Upper lobe of right lung (tissue), 1 donor: Measurements from ENCODE around the gene CHRNB2. TPM values are rescaled to one million over a fixed set of nuclear protein-coding genes. Genes with fewer than 3 reads are reported as not detected.

Experiments
- ATAC-seq: fragments of 200-7000 bp; cut with Tn5 transposase; one replicate; pipeline ENCODE4 v1.9.1; 2020; ENCODE audit warnings: mild to moderate bottlenecking, moderate library complexity
- DNase-seq: peaks from one replicate; pipeline ENCODE4 v3.0.0-alpha.2; 2020
- H3K27ac ChIP-seq: fragments of 200-600 bp; one replicate; pipeline ENCODE4 v1.8.0; 2022
- H3K27me3 ChIP-seq: fragments of 200-600 bp; one replicate; pipeline ENCODE4 v1.8.0; 2022; ENCODE audit warnings: mild to moderate bottlenecking
- H3K36me3 ChIP-seq: fragments of 200-600 bp; one replicate; pipeline ENCODE4 v1.8.0; 2022
- H3K4me1 ChIP-seq: fragments of 200-600 bp; one replicate; pipeline ENCODE4 v1.8.0; 2022
- H3K4me3 ChIP-seq: fragments of 200-600 bp; one replicate; pipeline ENCODE4 v1.8.0; 2022; ENCODE audit warnings: mild to moderate bottlenecking
- H3K9me3 ChIP-seq: fragments of 200-600 bp; one replicate; pipeline ENCODE4 v1.8.0; 2022
- intact Hi-C: fragments of 100-400 bp; cut with DNase I; formaldehyde crosslinking; loops from one replicate; pipeline ENCODE4 v1.11.0; 2022
- total RNA-seq: library from RNA; stranded (reverse); fragmentation: NEBNext Ultra II Directional; extraction: Animal tissue kit (Norgen Biotek cat#: 25700); gene quantifications from one replicate; pipeline ENCODE4 v1.2.1, GENCODE V29; 2021
- TF ChIP-seq, protein P1 (sequence below): fragments of 200-600 bp; IDR thresholded peaks from one replicate; pipeline ENCODE4 v1.8.0; 2022; ENCODE audit warnings: antibody characterized with exemption
- donor health status: DM: no; HTN: yes; CAD: no; lungs with severe emphysema.

The CHRNB2 gene
- total RNA-seq, 1 donor from 2014 or later = not detected

DNA sequence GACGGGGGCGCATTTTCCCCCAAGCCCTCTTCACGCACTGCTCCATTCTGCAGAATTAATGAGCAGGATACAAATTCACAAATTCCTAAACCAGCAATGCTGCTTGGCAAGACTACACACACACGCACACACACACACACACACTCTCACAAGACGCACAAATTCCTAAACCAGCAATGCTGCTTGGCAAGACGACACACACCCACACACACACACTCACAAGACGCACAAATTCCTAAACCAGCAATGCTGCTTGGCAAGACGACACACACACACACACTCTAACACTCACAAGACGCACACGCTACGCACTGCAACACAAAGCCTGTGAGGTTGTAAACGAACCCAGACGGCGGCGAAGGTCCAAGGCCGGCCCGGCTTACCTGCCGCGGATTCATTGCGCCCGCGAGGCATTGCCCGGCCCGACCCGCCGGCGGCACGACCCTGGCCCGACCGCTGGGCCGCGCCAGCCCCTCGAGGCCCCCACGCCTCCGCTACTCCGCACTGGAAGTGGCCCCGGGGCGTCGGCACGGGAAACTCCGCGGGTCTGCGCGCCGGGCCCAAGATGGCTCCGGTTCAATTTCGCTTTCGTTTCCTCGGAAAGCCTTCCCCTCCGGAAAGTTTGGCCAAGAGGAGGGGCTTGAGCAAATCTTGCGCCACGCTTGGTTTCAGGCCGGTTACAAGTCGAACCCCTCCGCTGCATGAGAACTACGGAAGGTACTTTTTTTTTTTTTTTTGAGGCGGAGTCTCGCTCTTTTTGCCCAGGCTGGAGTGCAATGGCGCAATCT is 40.2 kb downstream of the CHRNB2 start, which contains the start of gene ADAR:
ADAR (minus strand) TSS at position 578 of the 788 bp plus-strand sequence; CDS start at position 398, 180 bp downstream.
- Histone ChIP-seq H3K4me1 (peaks cover 48% of the 10 kb centered on the region), H3K9me3 (no peaks in the 10 kb centered on the region), H3K27ac (peak within 1 kb of the TSS; percentile 98), H3K4me3 (peak within 1 kb of the TSS; percentile 94), H3K27me3 (no peaks in the 10 kb centered on the region), H3K36me3 (peaks cover 3% of the 10 kb centered on the region)
- DNase-seq (peak; percentile 93), ATAC-seq (peak; percentile 94)
- TF ChIP-seq, protein P1, sequence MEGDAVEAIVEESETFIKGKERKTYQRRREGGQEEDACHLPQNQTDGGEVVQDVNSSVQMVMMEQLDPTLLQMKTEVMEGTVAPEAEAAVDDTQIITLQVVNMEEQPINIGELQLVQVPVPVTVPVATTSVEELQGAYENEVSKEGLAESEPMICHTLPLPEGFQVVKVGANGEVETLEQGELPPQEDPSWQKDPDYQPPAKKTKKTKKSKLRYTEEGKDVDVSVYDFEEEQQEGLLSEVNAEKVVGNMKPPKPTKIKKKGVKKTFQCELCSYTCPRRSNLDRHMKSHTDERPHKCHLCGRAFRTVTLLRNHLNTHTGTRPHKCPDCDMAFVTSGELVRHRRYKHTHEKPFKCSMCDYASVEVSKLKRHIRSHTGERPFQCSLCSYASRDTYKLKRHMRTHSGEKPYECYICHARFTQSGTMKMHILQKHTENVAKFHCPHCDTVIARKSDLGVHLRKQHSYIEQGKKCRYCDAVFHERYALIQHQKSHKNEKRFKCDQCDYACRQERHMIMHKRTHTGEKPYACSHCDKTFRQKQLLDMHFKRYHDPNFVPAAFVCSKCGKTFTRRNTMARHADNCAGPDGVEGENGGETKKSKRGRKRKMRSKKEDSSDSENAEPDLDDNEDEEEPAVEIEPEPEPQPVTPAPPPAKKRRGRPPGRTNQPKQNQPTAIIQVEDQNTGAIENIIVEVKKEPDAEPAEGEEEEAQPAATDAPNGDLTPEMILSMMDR = no peak
- intact Hi-C loops = no loop called here

DNA sequence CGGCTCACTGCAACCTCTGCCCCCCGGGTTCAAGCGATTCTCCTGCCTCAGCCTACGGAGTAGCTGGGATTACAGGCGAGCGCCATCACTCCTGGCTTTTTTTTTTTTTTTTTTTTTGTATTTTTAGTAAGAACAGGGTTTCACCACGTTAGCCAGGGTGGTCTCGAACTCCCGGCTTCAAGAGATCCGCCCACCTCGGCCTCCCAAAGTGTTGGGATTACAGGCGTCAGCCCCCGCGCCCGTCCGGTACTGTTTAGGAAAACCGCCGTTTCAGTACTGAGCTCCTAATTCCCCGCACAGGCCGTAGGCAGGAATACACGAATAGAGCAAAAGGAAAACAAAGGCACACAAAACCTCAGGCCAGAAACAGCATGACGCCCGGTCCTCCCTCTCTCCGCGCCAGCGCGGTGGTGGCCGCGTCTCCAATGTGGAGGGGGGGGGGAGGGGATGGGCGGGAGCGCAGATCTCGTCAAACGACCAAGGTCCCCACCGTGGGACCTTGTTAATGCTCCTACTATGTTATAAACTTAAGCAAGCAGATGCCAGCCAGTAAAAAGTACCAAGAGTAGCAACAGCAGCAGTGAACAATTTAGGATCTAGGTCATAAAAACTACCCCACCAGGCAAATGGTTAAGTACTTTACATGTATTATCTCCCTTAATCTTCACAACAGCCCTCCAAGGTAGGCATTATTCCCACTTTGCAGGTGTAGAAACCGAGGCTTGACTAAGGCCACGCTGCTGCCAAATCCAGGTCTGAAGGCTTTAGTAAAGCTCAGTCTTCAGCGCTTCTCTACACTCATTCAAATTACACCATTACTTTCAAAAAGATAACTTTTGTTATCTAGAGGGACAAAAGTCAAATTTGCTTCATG is 41.1 kb downstream of the CHRNB2 start:
- no peaks in the 10 kb centered on the region for H3K9me3 ChIP-seq
- H3K27me3 ChIP-seq = no peaks in the 10 kb centered on the region
- intact Hi-C loops = no loop called here
- H3K4me1 ChIP-seq = peaks cover 40% of the 10 kb centered on the region
- no peak for DNase-seq
- ATAC-seq = peak; percentile 49
- H3K36me3 ChIP-seq = no peaks in the 10 kb centered on the region
- H3K4me3 ChIP-seq = peak overlapping the region; percentile 94
- H3K27ac ChIP-seq = peak overlapping the region; percentile 98
- TF ChIP-seq, protein P1 = no peak

DNA sequence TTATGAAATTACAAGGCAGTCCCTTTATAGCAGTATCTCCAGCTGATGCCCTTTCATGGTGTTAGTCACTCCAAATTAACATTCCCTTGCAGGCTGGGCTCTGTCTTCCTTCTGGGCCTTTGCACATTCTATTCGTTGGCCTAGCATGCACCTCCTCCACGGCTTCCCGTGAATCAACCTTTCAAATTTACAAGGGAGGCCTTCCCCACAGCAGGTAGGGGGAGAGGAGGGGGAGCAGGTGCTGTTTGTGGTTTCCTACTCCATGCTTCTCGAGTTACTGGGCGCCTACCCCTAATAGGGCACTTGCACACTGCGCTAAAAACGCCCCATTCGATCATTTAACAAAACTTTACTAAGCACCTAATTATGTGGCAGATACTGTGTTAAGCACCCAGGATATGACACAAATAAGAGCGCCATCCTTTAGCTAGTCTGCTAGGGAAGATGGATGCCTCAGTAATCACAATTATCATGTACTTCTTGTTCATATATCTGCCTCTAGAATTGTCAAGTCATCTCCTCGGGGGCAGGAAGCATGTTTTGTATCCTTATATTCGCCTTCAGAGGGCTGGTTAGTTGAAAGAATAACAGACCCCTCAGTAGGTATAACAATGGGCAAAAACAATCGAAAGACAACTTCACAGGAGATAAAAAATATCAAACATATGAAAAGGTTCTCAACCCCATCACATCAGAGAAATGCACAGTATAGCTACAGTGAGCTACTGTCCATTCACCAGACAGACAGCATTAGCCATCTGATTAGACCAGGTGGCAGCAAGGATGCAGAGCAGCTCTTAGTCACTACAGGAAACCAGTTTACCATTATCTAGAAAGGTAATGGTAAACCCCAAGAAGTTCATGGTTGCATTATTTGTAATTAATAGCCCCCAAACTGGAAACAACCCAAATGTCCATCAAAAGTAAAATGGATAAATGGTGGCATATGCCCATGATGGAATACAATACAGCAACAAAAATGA is 42.1 kb downstream of the CHRNB2 start:
- no peaks in the 10 kb centered on the region for H3K36me3 ChIP-seq
- TF ChIP-seq, protein P1 = no peak
- H3K4me3 ChIP-seq = no peak overlapping the region
- H3K27me3 ChIP-seq = no peaks in the 10 kb centered on the region
- intact Hi-C loops = no loop called here
- H3K9me3 ChIP-seq = no peaks in the 10 kb centered on the region
- peaks cover 31% of the 10 kb centered on the region for H3K4me1 ChIP-seq
- ATAC-seq (no peak), DNase-seq (no peak)
- peak overlapping the region; percentile 98 for H3K27ac ChIP-seq

DNA sequence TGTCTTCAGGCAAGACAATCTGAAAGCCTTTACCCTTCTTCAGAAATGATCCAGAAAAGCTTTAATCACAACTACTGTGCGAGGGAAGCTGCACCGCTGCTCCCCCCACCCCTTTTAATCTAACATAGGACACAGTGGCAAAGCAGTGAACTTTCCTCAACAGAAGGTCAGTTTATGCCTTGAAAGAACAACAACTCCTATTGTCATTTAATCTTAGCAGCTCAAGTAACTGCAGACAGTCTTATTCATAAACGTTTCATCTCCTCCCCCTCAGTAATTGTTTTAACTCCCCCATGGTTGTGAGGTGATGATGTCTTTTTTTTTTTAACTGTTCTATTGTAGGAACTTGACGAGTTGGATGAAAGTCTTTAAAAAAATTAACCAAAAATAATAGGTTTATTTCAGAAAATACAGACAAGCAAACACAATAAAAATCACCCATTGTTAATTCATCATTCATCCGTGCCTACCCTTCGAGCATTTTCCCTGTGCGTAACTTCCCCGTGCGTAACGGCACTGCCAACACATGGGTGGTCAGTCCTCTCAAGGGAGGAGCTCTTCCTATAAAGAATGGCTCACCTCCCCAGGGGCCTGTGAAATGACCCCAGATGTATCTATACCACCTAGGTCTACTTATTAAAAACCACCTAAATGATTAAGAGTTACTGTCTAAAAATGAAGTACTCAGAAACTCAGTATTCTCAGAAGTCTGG is 43.7 kb downstream of the CHRNB2 start:
- TF ChIP-seq, protein P1 = no peak
- ATAC-seq = no peak
- Histone ChIP-seq H3K27me3 (no peaks in the 10 kb centered on the region), H3K4me1 (peaks cover 15% of the 10 kb centered on the region), H3K4me3 (no peak overlapping the region), H3K36me3 (no peaks in the 10 kb centered on the region), H3K9me3 (no peaks in the 10 kb centered on the region), H3K27ac (no peak overlapping the region)
- intact Hi-C loops = no loop called here
- DNase-seq = no peak
